Measurements from ENCODE around the gene CTRL.
"Not testable (repeated sequence)": the region's sequence is repeated elsewhere in the genome, so short reads cannot be mapped to it uniquely, and the experiment has no call there.

Gene CTRL

DNA sequence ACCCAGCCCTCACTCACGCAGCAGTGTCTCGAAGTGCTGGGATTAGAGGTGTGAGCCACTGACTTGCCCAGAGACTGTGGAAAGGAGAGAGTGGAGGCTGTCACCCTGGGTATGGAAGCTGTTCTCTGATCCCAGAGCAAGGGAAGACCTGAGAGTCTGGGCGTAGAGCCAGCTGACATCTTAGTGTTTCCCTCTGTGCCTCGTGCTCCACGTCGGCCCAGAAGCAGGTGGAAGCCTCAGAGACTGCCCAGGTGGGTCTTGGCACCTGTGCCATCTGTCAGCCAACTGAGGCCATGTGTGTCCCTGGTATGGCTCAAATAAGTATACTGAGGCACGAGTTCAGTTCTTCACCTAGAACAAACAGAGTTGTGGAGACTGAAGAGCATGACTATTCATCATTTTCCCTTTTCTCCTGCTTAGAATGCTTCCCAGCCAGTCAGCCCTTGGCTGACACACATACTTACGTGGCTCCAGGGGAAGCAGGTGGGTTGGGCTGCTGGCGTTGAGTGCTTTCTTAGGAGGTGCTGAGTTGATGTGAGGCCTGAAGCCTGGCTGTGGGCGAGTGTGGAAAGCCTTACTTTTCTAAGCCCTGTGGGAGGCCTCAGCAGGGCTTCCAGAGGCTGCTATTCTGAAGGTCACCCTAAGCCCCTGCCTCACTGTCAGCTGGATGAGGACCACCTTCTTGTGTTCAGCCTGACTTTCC lies 8.1 kb downstream of the CTRL start:
- DNase-seq, result no peak

DNA sequence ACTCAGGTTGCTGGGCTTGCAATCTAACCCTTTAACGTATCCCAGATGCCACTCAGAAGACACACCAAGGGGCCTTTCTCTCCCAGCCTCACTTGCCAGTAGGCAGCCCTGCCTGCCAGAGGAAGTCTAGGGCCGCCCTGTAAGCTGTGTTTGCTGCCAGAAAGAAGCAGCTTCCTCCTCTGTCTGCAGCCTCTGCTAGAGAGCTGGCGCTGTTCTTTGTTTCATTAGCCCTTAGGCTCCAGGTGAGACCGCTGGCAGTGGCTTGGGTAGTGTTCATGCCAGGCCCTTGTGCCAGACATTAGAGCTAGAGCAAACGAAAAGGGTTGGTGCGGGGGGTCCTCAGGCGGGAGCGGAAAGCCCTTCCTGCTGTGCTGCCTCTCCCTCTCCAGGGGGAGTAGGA lies 8.9 kb downstream of the CTRL start:
- no peak for DNase-seq

DNA sequence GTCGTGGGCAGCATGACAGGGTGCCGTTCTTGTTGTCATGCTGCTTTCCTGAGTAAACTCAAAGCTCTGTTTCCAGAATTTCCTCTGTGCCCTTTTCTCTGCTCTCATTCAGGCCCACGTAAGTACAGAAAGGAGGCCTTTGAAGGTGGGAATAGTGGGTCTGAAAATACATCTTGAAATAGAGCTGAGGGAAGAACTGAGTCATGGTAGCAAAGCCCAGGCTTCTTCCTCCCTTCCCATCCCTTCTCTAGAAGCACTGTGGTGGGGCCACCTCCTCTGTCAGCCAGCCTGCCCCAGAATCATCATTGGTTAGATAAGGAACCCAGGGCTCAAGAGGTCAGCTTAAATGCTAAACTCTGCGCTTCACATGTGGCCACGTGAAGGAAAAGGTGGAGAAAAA lies 9.4 kb downstream of the CTRL start:
- no peak for DNase-seq

DNA sequence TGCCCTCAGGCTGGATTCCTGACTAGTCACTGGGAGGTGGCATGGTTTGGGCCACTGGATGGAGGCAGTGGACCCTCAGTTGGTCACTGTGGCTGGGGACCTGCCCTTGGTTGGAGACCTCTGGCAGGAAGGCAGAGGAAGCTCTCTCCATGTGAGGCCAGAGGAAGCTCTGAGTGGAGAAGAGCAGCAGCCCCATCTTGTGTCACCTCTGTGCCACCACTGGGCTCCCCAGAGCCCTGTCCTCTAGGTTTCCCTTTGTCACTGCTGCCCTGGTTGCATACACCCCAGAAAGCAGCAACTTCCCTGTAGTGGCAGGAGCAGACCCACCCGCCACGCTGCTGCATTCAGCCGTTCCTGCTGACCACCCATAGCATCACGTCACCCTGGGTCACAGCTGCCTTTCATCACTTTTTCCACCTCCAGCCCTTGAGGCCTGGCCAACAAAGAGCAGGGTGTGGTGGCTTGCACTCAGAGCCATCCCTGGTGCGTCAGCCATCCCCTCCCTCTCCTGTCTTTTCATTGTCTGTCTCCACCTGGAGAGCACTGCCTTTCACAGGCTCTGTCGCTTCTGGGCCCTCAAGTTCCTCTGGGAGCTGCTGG lies 11.9 kb downstream of the CTRL start:
- DNase-seq, result no peak

DNA sequence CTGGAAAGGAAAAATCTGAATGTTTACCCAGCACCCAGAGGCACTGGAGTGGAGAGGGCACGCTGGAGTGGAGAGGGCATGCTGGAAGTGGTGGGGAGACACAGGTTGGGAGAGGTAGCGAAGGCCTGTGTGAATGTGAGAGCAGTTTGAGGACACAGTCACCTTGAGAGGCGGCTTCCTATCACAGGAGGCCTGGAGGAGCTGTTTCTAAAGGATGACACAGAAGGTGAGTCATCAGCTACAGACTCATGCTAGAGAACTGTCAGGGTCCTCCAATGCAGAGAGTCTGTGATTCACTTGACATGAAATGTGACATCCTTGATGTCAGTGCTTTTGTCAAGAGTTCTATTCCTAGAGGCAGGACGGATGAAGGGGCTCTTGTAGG lies 13.8 kb downstream of the CTRL start:
- DNase-seq, result peak; percentile 89

DNA sequence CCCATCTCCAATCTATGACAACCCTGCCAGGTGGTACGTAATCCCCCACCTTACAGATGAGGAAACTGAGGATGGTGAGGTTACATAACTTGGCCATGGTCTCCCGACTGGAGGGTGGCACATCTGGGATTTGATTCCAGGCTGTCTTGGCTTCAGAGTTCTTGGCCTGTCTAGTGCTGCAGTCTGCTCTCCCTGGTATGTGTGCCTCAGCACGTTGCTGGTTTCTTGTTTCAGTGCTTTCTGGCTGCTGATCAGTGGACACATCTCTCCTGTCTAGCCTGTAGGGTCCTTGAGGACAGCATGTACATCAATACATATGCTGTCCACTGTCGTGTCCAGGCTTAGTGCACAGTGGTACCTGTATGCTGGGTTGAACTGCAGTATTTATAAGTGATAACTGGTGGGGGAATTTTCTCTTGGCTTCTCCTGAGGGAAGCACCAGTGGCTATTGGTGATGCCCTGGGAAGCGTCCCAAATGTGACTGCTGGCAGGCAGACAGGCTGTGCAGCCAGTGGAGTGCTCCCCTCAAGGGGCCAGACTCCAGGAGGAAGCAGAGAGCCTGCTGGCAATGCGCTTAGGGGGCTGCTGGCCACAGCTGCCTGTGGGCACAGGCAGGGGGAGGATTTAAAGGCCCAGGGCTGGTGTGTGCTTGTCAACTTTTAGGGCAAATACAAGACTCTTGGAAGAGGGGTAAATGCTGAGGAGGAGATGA lies 14.4 kb downstream of the CTRL start:
- no peak for DNase-seq

DNA sequence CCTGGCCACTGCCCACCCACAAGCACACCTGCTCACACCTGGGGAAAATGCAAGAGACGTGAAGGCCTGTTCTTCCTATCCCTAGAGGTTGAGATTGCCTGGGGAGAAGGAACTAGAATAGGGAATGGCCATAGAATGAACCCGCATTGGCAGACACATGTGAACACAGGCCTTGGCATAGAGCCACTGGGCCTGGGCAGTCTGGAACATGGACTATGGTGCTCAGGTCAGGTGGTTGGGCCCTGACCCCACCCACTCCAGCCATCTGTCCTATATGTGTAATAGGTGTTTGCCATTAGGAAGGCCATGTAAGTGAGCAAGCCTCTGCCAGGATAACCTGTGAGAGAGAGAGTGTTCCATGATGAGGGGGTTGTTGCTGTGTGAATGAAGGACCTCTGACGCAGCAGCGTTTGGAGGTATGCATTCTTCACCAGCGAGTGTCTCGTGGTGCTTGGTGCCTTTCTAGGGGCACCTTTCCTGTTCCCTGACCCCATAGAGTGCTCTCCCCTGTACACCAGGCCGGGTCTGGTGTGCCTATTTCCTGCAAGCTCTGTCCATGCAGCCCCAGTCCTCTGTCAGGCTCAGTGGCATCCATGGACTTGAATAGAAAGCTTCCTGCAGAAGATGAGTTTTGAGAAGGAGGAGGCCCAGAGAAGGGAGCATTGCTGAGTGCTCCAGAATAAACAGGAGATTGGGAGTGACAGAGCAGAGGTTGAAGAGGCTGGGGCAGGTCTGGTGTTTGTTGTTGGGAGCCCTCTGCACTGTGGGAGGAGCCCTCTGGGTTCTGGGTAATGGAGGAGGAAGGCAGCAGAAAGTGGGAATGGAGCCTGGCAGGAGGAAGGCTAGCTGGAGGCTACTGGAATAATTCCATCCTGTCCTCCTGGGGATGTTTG lies 15.6 kb downstream of the CTRL start:
- DNase-seq, result no peak

DNA sequence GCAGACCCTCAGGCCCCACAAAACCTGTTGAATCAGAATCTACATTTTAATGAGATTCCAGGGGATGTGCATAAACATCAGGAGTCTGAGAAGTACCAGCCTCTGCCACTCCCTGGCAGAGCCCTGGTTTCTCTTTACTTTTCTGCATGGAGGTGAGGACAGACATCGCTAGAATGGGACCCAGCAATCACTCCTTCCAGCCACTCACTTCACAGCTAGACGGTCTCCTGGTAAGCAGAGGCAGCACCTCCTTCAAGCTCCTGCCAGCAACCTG lies 16.2 kb downstream of the CTRL start:
- DNase-seq, result not testable (repeated sequence)

DNA sequence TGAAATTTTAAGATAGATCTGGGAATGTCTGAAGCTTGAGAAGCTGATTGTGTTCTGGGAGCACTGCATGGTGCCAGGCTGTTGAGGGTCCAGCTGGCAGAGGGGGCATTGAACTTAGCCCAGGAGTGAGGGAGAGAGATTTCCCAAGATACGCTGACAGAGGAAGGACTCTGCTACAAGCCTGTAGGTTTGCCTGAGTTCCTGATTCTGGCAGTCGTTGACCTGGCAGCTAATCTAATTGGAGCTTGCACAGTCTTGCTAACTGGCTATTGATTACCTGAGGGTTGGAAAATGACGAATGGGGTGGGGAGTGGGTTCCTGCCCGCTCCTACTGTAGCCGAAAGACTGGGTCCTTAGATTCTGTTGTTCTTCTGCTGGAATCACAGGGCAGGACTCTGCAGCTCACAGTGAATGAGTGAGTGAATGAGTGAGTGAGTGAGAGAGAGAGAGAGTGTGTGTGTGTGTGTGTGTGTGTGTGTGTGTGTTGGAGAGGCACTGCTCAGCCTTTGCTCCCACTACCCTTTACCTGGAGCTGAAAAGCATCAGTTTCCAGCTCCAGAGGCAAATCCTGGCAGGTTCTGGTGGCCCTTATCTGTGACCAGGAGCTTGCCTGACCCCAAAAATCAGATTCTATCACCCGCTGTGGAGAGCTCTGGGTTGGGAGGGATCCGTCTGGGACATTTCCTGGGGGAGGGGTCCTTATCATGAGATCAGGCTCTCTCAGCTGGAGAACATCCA lies 16.7 kb downstream of the CTRL start:
- DNase-seq, result no peak

DNA sequence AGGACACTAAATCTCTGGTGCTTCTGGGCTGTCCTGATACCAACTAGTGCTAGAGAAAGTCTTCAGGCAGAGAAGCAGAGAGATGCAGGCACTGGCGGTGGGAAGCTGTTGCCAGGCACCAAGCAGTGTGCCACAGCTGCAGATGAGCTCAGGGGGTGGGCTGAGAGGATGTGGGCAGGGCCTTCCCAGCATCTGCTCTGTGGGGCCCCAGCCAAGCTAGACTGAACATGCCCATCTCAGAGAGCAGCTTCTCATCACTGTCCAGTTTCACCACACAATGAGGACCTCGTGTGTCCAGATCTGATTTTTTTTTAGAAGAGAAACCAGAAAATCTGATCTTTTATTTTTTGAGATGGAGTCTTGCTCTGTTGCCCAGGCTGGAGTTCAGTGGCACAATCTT lies 21.5 kb downstream of the CTRL start:
- peak; percentile 59 for DNase-seq

DNA sequence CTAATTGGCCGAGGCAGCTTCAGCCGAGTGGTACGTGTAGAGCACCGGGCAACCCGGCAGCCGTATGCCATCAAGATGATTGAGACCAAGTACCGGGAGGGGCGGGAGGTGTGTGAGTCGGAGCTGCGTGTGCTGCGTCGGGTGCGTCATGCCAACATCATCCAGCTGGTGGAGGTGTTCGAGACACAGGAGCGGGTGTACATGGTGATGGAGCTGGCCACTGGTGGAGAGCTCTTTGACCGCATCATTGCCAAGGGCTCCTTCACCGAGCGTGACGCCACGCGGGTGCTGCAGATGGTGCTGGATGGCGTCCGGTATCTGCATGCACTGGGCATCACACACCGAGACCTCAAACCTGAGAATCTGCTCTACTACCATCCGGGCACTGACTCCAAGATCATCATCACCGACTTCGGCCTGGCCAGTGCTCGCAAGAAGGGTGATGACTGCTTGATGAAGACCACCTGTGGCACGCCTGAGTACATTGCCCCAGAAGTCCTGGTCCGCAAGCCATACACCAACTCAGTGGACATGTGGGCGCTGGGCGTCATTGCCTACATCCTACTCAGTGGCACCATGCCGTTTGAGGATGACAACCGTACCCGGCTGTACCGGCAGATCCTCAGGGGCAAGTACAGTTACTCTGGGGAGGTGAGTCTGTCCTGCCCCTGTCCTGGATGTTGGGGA lies 22.5 kb downstream of the CTRL start:
- DNase-seq, result no peak

DNA sequence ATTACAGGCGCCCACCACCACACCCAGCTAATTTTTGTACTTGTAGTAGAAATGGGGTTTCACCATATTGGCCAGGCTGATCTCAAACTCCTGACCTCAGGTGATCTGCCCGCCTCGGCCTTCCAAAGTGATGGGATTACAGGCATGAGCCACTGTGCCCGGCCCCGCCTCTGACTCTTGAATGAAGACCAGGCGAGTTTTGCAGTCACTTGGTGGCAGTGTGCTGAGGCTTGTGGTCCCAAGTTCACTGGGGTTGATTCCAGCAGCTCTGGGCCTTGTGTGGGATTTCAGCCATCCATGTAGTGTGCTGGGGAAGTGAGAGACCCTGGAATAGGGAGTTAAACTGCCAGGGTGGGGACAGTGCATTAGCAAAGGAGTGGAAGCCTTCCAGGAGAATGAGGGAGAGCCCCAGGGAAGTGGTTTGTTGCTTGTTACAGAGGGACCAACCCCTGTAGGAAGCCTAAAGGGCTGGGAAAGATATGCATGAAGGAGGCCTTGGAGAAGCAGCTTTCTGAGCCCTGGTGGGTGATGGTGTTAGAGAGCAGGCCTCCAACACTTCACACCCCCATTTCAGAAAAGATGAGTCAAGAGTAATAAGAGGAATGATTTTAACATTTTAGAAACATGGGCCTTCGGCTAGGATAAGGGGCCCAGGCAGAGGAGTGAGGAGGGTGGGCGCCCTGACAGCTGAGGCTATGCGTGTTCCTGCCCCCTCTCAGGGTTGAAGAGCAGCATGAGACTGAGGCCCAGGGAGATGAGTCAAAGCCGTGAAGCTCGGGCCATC lies 24.1 kb downstream of the CTRL start:
- no peak for DNase-seq

DNA sequence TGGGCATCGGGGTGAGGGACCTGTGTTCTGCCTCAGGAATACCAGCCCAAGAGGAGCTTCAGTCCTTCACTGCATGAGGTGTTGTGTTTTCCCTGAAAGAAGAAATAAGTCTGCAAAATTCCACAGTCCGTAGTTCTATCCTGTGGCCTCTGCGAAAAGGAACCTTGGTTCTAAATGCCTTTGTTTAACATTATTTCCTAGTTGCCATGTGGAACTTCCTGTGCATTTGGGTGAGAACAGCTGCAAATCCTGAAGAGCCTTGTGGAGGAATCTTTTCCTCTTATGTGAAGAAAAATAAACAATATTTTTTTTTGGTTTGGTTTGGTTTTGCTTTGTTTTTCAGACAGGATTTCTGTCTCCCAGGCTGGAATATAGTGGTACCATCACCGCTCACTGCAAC lies 28.8 kb downstream of the CTRL start:
- no peak for DNase-seq

DNA sequence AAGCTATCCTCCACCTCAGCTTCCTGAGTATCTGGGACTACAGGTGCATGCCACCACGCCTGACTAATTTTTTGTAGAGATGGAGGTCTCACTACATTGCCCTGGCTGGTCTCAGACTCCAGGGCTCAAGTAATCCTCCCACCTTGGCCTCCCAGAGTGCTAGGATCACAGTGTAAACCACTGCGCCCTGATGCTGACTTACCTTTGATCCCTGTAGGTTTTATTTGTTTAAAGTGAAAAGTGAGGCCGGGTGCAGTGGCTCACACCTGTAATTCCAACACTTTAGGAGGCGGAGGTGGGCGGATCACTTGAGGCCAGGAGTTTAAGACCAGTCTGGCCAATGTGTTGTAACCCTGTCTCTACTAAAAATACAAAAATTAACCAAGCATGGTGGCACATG lies 29.9 kb downstream of the CTRL start:
- DNase-seq, result no peak

DNA sequence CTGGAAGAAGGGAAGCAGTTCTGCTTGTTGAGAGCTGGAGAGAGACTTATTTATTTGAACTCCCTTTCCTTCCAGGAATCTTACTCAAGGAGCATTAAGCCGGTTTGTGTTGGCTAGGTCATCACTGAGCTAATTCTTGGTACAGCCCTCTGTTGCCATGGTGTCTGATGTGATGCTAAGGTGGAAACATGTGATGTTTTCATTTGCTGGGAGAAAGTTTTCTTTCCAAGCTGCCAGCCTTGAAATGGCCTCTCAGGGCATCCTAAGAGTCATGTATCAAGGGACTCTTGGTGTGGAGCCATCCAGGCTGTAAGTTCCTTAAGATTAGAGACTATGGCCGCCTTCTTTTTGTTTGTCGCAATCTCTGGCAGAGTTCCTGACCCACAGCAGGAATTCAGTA lies 34.4 kb downstream of the CTRL start:
- no peak for DNase-seq

DNA sequence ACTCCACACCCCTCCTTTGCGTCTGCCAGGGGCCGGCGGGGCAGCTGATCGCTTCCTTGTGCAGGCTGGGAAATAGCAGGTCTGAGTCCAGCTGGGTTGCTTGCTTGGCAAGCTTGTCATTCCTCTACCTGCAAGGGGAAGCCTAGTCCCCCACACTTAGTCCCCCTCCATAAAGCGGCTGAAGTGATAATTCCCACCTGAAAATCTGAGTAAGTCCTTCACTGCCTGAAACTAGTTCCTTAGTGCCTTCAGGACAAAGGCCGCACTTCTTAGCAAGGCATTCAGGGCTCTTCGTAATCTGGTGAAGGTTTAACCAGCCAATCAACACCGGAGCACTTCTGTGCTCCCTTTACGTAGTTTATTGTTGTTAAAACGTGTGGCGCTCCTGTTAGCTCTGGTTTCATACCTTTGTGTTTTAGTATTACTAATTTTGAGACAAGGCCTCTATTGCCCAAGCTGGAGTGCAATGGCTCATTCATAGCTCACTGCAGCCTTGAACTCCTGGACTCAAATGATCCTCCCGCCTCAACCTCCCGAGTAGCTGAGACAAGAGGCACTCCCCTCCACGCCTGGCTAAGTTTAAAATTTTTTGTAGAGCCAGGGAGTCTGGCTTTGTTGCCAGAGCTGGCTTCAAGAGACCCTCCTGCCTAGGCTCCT lies 37.8 kb downstream of the CTRL start:
- peak; percentile 20 for DNase-seq

DNA sequence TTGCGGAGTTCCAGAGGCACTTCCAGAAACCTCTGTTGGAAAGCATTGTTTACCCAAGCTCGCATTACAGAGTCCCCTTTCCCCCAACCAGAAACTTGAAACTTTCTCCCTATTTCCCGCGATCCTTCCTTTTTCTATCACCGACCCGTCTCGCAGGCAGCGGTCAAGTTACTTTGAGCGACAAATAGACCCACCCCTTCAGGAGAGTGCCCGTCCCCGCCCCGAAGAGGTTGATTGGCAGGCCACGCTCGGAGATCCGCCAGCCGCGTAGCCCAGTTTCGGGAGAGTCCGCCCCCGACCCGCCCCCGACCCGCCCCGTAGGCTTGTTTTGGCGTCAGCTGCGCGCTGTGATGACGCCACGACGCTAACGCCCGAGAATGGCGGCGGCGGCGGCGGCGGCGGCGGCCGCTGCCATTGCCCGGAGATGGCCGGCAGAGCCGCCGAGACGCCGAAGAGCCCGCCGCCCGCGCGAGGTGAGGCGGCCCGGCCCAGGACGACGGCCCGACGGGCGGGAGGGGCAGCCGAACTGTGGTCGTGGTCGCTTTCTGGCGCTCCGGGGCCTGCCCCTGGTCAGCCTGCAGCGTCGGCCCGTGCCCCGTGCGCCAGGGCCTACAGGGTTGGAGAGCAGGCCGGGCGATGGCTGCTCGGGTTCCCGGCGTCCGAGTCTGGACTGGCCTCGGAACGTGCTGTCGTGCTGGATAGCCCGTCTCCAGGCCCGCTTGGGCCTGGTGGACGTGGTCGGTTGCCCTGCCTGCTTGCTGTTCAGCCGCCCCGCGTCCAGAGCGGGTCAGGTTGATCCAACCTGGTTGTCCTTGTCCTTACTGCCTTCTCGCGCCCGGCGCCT lies 38.5 kb downstream of the CTRL start, which contains the start of gene PSKH1:
Gene PSKH1 (plus strand): TSS at position 356 of the 844 bp plus-strand sequence. CDS start 15,496 bp downstream, outside the sequence.
- peak; percentile 98 for DNase-seq

DNA sequence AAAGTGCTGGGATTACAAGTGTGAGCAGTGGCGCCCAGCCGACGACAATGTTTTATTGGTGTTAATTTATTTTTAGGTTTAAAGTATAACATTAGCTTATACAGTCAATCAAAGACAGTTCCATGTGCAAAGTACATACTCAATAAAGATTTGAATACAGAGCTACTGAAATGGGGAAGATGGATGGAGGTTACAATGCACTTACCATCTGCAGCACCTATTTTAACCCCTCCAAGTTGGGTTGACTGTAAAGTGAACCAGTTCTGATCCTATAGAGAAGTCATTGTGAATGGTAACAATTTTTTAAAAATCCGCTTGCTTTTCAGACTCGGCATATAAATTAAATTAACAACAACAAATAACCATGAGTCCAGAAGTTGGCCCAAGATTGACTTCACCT lies 39.3 kb downstream of the CTRL start:
- no peak for DNase-seq

DNA sequence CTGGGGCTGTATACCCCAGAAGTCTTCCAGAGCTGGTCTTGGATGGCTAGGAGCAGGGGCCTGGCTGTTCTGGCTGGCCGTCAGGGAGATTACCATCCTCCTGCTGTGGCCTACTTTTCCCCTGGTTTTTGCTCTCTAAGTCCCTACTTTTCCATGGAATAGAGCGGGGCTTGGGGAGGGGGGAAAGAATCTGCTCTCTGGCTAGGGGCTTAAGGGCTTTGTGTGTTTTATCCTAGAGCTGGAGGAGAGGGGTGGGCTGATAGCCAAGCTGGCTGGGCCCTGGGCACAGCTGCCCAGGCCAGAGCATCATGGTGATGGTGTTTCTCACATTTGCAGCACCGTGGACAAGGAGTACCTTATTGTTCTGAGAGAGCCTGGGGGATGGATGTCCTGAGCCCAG lies 43.3 kb downstream of the CTRL start:
- no peak for DNase-seq

DNA sequence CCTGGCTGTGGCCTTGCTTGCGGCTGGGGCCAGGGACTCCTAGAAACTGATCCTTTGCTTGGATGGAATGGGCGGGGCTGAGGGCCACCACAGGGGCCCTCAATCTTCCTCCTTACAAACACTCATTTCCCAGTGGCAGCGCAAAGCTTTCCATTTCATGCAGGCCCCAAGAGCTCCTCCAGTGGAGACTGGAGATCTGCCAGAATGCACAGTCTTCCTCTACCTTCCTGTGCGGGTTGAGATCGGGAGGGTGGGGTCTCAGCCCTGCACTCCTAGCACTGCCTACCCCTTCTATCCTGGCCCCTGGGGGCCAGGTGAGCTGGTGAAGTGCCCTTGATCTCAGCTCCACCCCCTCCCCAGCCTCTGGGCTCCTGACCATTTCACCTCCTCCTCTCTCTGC lies 45.3 kb downstream of the CTRL start:
- DNase-seq, result no peak

Measured in activated CD4-positive, alpha-beta T cell treated with anti-CD3 and anti-CD28 coated beads, Interleukin-10, Interleukin-2, amounts not matched to agents 100 ng/mL and 50 ng/mL, durations not matched to agents 16 hours and 8 hours (primary cell).